D721Med (cell line): ENCODE measurements around the gene PRDM2.

ENCODE experiments used
- DNase-seq: peaks from one replicate; pipeline ENCODE4 v3.0.0; 2011; ENCODE audit warnings: low spot score; ENCODE audit not compliant: insufficient read length
- FAIRE-seq: peaks from 2 replicates; lab custom pipeline; 2011; peaks lifted over from hg19 to GRCh38; lab: Jason Lieb, UNC
- TF ChIP-seq, protein P1 (sequence below): IDR thresholded peaks from 2 replicates; pipeline ENCODE4 v1.5.1; 2012; ENCODE audit warnings: mild to moderate bottlenecking, control low read depth; ENCODE audit not compliant: insufficient read depth; ENCODE audit errors: missing control alignments

Gene PRDM2

DNA sequence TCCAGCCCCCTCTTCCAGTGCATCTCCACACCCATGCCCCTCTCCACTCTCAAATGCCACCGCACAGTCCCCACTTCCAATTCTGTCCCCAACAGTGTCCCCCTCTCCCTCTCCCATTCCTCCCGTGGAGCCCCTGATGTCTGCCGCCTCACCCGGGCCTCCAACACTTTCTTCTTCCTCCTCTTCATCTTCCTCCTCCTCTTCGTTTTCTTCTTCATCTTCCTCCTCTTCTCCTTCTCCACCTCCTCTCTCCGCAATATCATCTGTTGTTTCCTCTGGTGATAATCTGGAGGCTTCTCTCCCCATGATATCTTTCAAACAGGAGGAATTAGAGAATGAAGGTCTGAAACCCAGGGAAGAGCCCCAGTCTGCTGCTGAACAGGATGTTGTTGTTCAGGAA lies 80.8 kb downstream of the PRDM2 start:
- TF ChIP-seq, protein P1, sequence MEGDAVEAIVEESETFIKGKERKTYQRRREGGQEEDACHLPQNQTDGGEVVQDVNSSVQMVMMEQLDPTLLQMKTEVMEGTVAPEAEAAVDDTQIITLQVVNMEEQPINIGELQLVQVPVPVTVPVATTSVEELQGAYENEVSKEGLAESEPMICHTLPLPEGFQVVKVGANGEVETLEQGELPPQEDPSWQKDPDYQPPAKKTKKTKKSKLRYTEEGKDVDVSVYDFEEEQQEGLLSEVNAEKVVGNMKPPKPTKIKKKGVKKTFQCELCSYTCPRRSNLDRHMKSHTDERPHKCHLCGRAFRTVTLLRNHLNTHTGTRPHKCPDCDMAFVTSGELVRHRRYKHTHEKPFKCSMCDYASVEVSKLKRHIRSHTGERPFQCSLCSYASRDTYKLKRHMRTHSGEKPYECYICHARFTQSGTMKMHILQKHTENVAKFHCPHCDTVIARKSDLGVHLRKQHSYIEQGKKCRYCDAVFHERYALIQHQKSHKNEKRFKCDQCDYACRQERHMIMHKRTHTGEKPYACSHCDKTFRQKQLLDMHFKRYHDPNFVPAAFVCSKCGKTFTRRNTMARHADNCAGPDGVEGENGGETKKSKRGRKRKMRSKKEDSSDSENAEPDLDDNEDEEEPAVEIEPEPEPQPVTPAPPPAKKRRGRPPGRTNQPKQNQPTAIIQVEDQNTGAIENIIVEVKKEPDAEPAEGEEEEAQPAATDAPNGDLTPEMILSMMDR, result no peak
- FAIRE-seq, result no peak
- no peak for DNase-seq

DNA sequence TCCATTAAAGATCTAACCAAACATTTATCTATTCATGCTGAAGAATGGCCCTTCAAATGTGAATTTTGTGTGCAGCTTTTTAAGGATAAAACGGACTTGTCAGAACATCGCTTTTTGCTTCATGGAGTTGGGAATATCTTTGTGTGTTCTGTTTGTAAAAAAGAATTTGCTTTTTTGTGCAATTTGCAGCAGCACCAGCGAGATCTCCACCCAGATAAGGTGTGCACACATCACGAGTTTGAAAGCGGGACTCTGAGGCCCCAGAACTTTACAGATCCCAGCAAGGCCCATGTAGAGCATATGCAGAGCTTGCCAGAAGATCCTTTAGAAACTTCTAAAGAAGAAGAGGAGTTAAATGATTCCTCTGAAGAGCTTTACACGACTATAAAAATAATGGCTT lies 81.2 kb downstream of the PRDM2 start:
- TF ChIP-seq, protein P1, result no peak
- DNase-seq (no peak), FAIRE-seq (no peak)

DNA sequence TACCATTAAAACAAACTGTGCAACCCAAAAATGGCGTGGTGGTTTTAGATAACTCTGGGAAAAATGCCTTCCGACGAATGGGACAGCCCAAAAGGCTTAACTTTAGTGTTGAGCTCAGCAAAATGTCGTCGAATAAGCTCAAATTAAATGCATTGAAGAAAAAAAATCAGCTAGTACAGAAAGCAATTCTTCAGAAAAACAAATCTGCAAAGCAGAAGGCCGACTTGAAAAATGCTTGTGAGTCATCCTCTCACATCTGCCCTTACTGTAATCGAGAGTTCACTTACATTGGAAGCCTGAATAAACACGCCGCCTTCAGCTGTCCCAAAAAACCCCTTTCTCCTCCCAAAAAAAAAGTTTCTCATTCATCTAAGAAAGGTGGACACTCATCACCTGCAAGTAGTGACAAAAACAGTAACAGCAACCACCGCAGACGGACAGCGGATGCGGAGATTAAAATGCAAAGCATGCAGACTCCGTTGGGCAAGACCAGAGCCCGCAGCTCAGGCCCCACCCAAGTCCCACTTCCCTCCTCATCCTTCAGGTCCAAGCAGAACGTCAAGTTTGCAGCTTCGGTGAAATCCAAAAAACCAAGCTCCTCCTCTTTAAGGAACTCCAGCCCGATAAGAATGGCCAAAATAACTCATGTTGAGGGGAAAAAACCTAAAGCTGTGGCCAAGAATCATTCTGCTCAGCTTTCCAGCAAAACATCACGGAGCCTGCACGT lies 82.1 kb downstream of the PRDM2 start:
- no peak for DNase-seq
- no peak for FAIRE-seq
- TF ChIP-seq, protein P1, result no peak

DNA sequence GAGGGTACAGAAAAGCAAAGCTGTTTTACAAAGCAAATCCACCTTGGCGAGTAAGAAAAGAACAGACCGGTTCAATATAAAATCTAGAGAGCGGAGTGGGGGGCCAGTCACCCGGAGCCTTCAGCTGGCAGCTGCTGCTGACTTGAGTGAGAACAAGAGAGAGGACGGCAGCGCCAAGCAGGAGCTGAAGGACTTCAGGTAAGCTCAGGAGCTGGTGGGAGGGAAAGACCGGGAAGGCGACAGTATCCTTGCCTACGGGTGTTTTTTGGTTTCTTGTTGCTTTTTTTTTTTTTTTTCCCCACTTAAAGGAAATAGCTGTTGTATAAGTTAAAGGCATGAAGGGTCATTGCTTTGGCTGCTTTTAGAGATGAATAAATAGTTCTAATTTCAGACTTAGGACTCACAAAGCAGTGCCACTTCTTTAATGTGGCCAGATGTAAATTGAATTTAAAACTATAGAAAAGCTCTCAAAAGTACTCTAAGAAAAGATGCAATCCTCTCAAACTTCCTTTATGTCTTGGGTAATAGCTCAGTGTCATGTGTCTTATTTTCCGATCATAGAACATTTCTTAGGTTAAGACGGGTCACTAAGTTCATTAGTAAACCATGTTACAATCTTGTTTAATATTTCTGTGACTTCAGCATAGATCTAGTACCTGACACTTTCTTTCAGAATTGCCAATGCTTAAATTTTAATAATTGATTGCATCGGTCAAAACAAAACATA lies 82.8 kb downstream of the PRDM2 start:
- FAIRE-seq (no peak), DNase-seq (no peak)
- TF ChIP-seq, protein P1, result no peak

DNA sequence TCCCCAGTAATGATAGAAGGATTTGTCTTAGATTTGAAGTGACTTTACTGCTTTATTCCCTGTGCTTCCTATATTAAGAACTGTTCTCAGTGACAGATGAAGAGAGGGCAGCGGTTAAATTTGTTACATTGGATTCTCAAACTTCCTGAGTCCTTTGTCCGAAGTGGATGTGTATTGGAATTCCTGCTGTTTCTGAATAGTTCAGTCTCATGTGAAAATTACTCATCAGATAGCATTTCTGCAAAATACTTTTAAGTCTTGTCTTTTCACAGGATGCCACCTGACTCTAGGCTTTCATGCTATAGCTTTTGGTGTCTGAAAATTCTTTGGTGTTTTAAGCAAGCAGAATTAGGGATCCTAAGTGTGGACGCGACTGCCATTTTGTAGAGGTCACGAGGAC lies 83.6 kb downstream of the PRDM2 start:
- no peak for DNase-seq
- FAIRE-seq, result no peak

DNA sequence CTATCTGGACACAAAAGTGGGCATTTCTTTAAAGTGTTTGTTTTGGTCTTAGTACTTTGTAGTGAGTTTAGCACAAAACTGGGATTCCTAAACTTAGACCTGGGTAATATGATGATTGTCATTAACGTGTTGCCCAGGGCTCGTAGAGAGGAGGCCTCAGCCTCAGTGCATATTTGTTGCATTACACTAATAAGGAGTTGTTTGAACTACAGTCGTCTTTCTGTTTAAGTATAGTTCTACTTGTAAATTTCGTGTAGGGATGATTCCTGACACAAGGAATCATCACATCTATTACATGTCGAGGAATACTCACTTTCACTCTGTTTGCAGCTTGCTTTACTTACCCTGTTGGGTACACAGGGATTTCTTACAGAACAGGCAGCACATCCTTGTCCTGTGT lies 85.0 kb downstream of the PRDM2 start:
- TF ChIP-seq, protein P1, result no peak
- DNase-seq (no peak), FAIRE-seq (no peak)

More for the DNA sequence above, 83.6 kb downstream of the PRDM2 start:
- TF ChIP-seq, protein P1, result no peak

DNA sequence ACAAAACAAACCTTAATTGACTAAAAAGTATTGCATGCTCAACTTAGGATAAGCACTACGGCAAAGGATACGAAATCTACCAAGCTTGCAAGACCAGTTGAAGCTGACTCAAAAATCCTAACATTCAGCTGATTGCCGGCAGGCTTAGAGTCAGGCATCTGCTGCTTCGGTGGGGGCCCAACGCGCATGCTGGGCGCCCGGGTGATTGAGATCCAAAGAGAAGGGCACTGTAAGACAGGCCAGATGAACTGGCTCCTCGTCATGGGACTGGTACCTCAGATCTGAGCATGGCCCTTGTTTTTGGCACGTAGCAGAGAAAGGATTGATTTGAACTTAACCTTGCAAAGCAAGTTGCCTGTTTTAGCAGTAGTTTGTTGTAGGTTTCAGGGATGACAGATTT lies 86.6 kb downstream of the PRDM2 start:
- no peak for DNase-seq
- no peak for FAIRE-seq
- TF ChIP-seq, protein P1, result no peak
